ENCODE data around the gene ZBTB25.

DNA sequence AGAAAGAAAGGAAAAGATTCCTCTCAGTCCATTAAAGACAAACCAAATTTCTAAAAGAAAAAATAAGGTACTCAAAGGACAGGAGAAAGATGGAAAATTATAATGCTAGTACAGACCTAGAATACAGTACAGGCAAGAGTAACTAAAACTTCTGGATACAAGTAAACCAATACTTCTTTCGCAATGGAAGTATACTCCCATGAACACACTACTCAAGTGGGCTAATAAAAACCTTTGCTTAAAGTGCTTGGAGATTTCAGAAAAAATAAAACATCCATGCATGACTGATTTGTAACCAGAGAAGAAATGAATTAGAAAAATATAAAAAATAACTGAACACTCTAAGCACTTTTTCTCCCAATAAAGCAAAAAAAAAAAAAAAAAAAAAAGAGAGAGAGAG is 3.5 kb downstream of the ZBTB25 start:
- TF ChIP-seq ZNF274 (IDR thresholded peaks at IDR 0.05; ENCODE audit: low read depth, low read length): no peak
- no peak for TF ChIP-seq SUZ12 (IDR thresholded peaks at IDR 0.05; ENCODE audit: extremely low read depth, insufficient read depth, insufficient read length)
- TF ChIP-seq YY1 (IDR thresholded peaks at IDR 0.05; ENCODE audit: insufficient read depth, insufficient read length): no peak

Data from NT2/D1 (cell line).